ENCODE results near the gene SCUBE1. TPM values are rescaled to one million over a fixed set of nuclear protein-coding genes. Genes with fewer than 3 reads are reported as not detected.
A peak's percentile ranks its signal among the peaks of the same experiment; 100 is the strongest.

The SCUBE1 gene
- total RNA-seq, 1 donor: 1.3 TPM

GRCh38 chr22:43185860-43186261, 157.3 kb downstream of the SCUBE1 start:
- DNase-seq (ENCODE audit: low read depth in 2 of 3, low spot score in 2 of 3): no peak

GRCh38 chr22:43183496-43184277, 159.5 kb downstream of the SCUBE1 start:
- DNase-seq (ENCODE audit: low read depth in 2 of 3, low spot score in 2 of 3): peak in 2 of 3 donors; percentile 45 to 60

DNA sequence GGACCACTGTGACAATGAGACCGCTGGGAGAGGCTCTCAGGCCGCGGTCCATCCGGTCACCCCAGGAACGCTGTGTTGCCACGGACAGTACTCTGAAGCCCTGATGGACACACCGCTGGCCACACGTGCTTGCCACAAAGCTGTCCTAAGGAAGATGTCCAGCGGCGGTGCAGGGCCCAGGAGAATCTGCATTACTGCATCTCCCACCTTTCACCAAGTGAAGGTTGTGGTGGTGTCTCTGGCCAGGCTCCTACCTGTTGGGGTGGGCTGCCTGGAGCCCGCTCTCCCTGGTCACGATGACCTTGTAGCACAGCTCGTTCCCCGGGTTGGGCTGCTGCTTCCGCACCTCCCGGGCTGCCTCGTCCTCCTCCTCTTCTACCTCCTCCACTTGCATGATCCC, 160.4 kb downstream of the SCUBE1 start:
- DNase-seq (ENCODE audit: low read depth in 2 of 3, low spot score in 2 of 3): no peak

DNA sequence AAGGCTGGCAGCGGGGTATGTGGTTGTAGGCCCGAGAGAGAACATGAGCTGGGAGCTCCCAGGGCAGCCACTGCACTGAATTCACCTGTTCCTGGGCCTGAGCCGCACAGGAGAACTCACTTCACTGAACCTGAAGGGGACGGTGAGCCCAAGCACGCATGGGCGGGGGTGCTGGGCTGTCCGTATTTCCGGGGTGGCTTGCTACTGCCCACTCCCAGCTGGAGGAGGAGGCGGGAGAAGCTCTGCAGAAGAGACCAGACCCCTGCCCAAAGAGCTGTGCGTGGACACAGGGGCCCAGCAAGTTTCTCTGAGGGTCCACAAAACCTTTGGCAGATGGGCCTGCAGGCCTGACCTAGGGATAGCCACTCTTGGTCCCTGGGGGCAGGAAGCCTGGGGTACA, 161.1 kb downstream of the SCUBE1 start:
- DNase-seq (ENCODE audit: low read depth in 2 of 3, low spot score in 2 of 3): no peak

GRCh38 chr22:43181321-43182076, 161.7 kb downstream of the SCUBE1 start:
- no peak for DNase-seq (ENCODE audit: low read depth in 2 of 3, low spot score in 2 of 3)

GRCh38 chr22:43180670-43181069, 162.5 kb downstream of the SCUBE1 start:
- DNase-seq (ENCODE audit: low read depth in 2 of 3, low spot score in 2 of 3): no peak

- DNase-seq (ENCODE audit: low read depth in 2 of 3, low spot score in 2 of 3): no peak
These were observed 163.3 kb downstream of the SCUBE1 start for GRCh38 chr22:43179911-43180195.

- no peak for DNase-seq (ENCODE audit: low read depth in 2 of 3, low spot score in 2 of 3)
These were observed 163.8 kb downstream of the SCUBE1 start for GRCh38 chr22:43179146-43179910.

DNA sequence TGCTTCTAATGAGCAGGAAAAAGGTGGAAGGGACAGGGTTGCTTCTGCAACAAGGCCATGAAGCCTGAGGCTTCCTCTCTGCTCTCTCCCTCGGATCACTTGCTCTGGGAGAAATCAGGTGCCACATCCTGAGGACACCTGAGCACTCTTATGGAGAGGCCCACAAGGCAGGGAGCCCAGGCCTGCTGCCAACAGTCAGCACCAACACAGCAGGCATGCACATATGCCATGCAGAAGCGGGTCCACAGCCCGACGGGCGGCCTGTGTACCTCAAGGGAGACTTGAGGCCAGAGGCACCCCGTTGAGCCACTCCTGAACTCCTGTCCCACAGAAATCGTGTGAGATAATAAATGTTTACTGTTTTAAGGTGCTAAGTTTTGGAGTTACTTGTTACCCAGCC, 165.7 kb downstream of the SCUBE1 start:
- no peak for DNase-seq (ENCODE audit: low read depth in 2 of 3, low spot score in 2 of 3)

DNA sequence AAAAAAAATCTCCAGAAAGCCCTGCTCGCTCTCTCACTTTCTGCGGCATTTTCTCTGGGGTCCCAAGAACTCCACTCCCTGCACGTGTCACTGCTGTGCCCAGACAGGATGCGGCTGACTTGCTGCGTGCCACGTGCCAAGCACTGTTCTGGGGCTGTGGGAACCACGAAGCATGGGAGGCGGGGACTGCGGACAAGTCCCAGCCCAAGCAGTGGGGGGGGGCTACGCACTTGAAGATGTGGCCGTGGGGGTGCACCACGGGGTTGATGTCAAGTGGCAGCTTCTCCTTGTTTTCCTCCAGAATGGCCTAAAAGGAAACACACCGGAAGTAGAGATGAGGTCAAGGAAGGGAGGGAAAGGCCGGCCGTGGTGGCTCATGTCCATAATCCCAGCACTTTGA, 167.1 kb downstream of the SCUBE1 start:
- no peak for DNase-seq (ENCODE audit: low read depth in 2 of 3, low spot score in 2 of 3)

DNA sequence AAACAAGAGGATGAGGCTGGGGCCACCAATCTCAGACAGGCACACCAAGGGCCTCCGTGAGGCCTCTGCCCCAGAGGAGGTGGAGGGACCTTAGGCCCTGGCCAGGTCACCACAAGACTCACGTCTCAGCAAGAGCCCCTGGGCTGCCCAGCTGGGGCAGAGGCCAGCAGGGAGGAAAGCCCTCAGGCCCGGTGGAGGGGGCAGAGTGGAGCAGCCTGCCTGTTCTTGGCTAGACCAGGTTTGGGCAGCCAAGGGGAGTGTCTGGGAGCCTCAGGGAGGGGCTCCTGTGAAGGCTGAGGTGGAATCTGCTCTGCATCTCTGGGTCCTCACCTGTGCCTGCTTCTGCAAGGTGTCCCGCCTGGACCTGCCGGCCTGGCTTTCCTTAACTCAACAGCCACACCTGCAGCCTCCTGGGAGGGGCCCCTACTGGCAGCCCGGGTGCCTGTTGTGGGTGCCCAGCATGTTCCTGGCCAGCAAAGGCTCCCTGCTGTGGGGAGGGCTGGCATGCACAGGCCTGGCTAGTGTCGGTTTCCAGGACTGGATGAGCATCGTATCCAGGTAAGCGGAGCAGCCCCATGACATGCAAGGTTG, 168.1 kb downstream of the SCUBE1 start:
- no peak for DNase-seq (ENCODE audit: low read depth in 2 of 3, low spot score in 2 of 3)

DNA sequence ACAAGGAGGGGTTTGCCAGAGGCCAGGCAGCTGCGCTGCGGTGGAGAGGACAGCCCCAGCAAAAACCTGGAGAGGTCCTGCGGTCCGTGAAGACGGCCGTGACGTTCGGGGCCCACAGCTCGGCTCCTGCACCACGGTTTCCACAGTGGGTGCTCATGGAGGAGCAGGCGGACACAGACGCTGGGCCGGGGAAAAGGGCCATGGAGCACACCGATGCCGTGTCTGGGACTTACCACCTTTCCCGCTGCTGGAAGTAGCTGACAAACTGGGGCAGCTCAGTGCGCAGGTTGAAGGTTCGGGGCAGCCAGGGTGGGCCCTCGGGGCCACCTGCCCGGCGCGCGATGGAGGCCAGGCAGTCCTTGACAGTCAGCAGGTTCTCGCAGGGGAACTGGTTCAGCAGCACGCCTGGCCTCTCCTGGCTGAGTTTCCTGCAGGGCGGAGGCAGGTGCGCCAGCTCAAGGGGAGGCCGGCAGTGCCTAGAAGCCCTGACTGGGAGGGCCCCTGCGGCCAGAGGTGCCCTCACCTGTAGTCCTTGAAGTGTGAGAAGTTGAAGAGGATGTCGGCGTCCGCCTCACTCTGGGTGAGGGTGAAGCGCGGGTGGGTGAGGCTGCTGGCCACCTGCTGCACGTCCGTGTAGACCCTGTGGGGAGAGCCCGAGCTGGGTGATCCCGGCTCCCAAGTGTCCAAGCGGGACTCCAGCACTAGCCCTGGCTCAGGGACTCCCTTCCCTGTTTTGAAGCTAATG, 169.0 kb downstream of the SCUBE1 start:
- DNase-seq (ENCODE audit: low read depth in 2 of 3, low spot score in 2 of 3): no peak

DNA sequence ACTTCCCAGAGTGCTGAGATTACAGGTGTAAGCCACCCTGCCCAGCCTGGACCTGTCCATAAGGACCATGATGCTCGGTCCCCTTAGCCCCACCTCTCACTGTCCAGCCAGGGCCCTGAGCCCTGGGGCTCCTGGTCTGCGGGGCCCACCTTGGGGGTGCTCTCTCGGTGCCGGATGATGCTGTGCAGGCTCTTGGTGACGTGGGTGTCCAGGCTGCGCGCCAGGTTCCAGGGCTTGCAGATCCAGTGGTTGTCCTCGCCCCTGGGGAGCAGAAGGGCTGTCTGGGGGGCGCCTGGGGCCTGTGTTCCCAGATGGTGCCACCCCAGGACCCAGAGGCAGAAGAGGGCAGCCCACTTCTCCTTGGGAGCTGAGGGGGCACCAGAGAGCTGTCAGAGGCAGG, 169.6 kb downstream of the SCUBE1 start:
- DNase-seq (ENCODE audit: low read depth in 2 of 3, low spot score in 2 of 3): no peak

DNA sequence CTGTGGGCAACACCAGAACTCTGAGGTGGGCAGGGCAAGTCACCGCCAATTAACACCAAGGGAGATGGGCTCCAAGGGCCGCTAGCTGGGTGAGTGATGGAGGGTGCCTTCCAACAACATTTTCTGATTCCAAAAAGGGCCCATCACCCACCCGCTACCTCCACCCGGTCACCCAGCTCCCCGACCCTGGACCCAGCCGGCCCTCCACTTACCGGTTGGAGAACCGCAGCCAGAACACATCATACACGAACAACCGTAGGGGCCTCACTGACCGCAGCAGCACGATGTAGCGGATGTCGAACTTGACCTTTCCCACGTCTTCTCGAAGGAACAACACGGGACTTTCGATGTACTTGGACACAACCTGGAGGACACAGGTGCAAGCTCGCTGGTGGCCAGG, 171.0 kb downstream of the SCUBE1 start:
- no peak for DNase-seq (ENCODE audit: low read depth in 2 of 3, low spot score in 2 of 3)

- DNase-seq (ENCODE audit: low read depth in 2 of 3, low spot score in 2 of 3): no peak
These were observed 171.6 kb downstream of the SCUBE1 start for GRCh38 chr22:43171607-43172006.

- no peak for DNase-seq (ENCODE audit: low read depth in 2 of 3, low spot score in 2 of 3)
These were observed 172.1 kb downstream of the SCUBE1 start for GRCh38 chr22:43171019-43171491.

GRCh38 chr22:43170131-43170480, 173.1 kb downstream of the SCUBE1 start:
- DNase-seq (ENCODE audit: low read depth in 2 of 3, low spot score in 2 of 3): no peak

GRCh38 chr22:43169310-43170130, 173.7 kb downstream of the SCUBE1 start:
- DNase-seq (ENCODE audit: low read depth in 2 of 3, low spot score in 2 of 3): no peak

GRCh38 chr22:43168471-43169309, 174.5 kb downstream of the SCUBE1 start:
- DNase-seq (ENCODE audit: low read depth in 2 of 3, low spot score in 2 of 3): no peak
